ENCODE data around the gene AOC3.

GRCh38 chr17:42832213-42832933 lies 18.6 kb upstream of the AOC3 start:
- no peak for TF ChIP-seq CTCF (IDR thresholded peaks at IDR 0.05)
- no peak for TF ChIP-seq POLR2A (IDR thresholded peaks at IDR 0.05)
